ENCODE measurements around the gene NEK6.

- TF ChIP-seq CTCF (IDR thresholded peaks at IDR 0.05) (no peak), ZFX (IDR thresholded peaks at IDR 0.05; ENCODE audit: borderline replicate concordance) (no peak)
Observed at GRCh38 chr9:124308606-124309491, 51.1 kb downstream of the NEK6 start.

Data from 22Rv1 (cell line).